GM03348 (cell line): ENCODE measurements around the gene NHLH1.
A peak's percentile ranks its signal among the peaks of the same experiment; 100 is the strongest.
"Not testable (repeated sequence)": the region's sequence is repeated elsewhere in the genome, so short reads cannot be mapped to it uniquely, and the experiment has no call there.

Experiments
- DNase-seq: peaks from one replicate; pipeline ENCODE4 v3.0.0; 2012; ENCODE audit warnings: low spot score

NHLH1 gene

GRCh38 chr1:160384812-160385211, 17.9 kb downstream of the NHLH1 start:
- not testable (repeated sequence) for DNase-seq

GRCh38 chr1:160388406-160388805, 21.5 kb downstream of the NHLH1 start:
- DNase-seq: not testable (repeated sequence)

- no peak for DNase-seq
Observed at GRCh38 chr1:160394673-160395072, 27.8 kb downstream of the NHLH1 start.

GRCh38 chr1:160397651-160398050, 30.8 kb downstream of the NHLH1 start:
- no peak for DNase-seq

- DNase-seq: no peak
Observed at GRCh38 chr1:160398823-160399222, 32.0 kb downstream of the NHLH1 start.

GRCh38 chr1:160399544-160400222, 32.8 kb downstream of the NHLH1 start:
- no peak for DNase-seq

- DNase-seq: peak; percentile 50
Observed at GRCh38 chr1:160400223-160400645, 33.4 kb downstream of the NHLH1 start, which contains the start of gene VANGL2. TSS of gene VANGL2 (plus strand) at chr1:160400564. CDS start at chr1:160415838, 15,274 bp downstream.

GRCh38 chr1:160400646-160401486, 34.0 kb downstream of the NHLH1 start:
- no peak for DNase-seq

GRCh38 chr1:160401487-160401805, 34.6 kb downstream of the NHLH1 start:
- no peak for DNase-seq

- no peak for DNase-seq
Observed at GRCh38 chr1:160402001-160402795, 35.3 kb downstream of the NHLH1 start.

GRCh38 chr1:160403244-160403643, 36.4 kb downstream of the NHLH1 start:
- no peak for DNase-seq

- no peak for DNase-seq
Observed at GRCh38 chr1:160404094-160404493, 37.2 kb downstream of the NHLH1 start.

- no peak for DNase-seq
Observed at GRCh38 chr1:160405331-160405877, 38.5 kb downstream of the NHLH1 start.

- DNase-seq: no peak
Observed at GRCh38 chr1:160406131-160406968, 39.5 kb downstream of the NHLH1 start.

- no peak for DNase-seq
Observed at GRCh38 chr1:160407839-160408801, 41.2 kb downstream of the NHLH1 start.

GRCh38 chr1:160408864-160409263, 42.0 kb downstream of the NHLH1 start:
- DNase-seq: no peak

- no peak for DNase-seq
Observed at GRCh38 chr1:160409486-160409885, 42.6 kb downstream of the NHLH1 start.

GRCh38 chr1:160410406-160411005, 43.6 kb downstream of the NHLH1 start:
- no peak for DNase-seq

GRCh38 chr1:160411271-160412027, 44.6 kb downstream of the NHLH1 start:
- DNase-seq: no peak
